HG03108 (cell line): Measurements from ENCODE around the gene UBA7.
"Not testable (repeated sequence)": the region's sequence is repeated elsewhere in the genome, so short reads cannot be mapped to it uniquely, and the experiment has no call there.

Source experiments
- ATAC-seq: cut with Tn5 transposase; IDR thresholded peaks from one replicate; pipeline ENCODE4 v1.9.1; 2021; ENCODE audit warnings: moderate library complexity; ENCODE audit not compliant: unreplicated experiment

Gene UBA7, protein sequence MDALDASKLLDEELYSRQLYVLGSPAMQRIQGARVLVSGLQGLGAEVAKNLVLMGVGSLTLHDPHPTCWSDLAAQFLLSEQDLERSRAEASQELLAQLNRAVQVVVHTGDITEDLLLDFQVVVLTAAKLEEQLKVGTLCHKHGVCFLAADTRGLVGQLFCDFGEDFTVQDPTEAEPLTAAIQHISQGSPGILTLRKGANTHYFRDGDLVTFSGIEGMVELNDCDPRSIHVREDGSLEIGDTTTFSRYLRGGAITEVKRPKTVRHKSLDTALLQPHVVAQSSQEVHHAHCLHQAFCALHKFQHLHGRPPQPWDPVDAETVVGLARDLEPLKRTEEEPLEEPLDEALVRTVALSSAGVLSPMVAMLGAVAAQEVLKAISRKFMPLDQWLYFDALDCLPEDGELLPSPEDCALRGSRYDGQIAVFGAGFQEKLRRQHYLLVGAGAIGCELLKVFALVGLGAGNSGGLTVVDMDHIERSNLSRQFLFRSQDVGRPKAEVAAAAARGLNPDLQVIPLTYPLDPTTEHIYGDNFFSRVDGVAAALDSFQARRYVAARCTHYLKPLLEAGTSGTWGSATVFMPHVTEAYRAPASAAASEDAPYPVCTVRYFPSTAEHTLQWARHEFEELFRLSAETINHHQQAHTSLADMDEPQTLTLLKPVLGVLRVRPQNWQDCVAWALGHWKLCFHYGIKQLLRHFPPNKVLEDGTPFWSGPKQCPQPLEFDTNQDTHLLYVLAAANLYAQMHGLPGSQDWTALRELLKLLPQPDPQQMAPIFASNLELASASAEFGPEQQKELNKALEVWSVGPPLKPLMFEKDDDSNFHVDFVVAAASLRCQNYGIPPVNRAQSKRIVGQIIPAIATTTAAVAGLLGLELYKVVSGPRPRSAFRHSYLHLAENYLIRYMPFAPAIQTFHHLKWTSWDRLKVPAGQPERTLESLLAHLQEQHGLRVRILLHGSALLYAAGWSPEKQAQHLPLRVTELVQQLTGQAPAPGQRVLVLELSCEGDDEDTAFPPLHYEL

DNA sequence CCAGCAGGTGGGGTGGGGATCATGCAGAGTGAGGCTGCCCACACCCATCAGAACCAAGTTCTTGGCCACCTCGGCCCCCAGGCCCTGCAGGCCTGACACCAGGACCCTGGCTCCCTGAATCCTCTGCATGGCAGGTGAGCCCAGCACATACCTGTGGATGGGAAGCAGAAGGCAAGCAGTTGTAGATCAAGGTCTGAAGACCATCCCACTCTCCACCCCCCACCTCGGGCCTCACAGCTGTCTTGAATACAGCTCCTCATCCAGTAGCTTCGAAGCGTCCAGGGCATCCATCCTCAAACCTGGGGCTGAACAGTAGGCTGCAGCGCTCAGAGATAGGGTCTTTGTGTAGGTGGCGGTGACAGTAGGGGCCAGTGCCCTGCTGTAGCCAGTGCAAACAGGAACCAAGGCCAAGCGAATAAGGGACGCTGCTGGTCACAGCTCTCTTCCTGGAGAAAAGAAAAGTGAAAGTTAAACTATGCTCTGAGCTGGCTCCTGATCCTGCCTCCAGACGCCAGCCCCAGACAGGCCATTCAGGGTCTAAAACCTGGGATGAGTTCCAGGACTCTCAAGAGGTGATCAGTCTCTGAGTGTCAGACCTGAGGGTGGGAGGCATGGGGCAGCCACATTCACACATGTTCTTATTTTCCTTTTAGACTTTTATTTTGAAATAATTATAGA, at the start of gene UBA7:
TSS of gene UBA7 (minus strand) at position 457 of the 678 bp plus-strand sequence. CDS start at position 291, 166 bp downstream.
- peak; percentile 88 for ATAC-seq

DNA sequence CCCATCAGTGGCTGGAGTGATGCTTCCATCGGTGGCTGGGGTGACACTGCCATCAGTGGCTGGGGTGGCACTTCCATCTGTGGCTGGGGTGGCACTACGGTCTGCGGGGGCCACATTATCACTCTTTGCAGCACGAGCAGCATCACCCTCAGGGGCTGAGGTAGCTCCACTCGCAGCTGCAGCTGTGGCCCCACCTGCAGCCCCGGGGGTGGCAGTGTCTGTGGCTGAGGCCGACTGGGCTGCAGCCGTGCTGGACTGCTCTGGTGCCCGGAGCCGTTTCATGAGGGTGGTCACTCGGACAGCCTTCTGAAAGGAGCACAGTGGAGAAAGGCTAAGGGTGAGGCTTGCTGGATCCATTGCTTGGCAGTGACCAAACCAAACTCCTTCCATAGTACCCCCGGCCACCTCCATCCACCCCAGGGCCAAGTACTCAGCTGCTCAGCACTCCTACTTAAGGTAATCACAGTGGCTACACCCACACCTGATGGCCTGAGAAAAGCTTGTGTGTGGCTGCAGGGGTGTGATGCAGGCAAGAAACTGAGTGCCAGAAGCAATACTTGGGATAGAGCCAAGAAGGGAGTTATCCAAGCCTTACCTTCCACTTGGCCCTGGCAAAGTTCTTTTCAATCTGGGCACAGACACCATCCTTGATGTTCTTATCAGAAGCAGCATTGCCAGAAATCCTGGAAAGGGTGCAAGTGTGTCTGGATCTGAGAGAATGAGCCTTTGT, 46.0 kb upstream of the UBA7 start:
- no peak for ATAC-seq

DNA sequence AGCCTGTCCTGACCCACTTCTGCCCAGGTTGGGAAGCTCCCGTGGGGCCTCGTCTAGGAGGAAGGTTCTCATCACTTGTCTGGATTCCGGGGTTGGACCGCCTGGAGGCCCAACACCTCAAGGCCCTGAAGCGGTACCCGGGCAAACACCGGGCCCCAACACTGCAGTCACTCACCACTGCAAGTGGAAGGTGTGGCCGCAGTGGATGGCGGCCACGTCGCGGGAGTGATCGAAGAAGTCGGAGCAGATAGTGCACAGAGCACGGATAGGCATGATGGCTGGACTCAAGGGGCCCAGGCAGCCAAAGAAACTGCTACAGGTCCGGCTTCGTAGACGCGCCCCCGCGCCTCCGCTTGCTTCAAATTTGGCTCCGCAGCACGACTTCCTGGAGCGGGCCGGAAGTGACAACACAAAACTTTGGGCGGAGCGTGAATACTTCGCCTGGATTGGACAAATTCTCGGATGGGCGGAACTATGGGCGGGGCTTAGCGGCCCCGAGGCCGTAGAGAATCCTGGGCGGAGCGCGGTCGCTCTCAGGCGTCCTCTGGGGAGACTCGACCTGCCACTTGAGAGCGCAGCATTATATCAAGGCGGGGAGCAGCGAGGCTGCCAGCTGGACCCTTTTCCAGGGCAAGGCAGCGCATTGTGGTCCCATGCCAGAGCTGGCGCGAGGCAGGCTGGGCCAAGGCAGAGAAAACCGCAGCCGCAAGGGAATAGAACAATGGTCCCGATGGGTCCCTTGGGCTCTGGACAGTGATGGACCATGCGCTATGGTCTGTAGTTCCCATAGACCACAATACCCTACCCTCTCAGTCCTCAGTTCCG, 42.6 kb upstream of the UBA7 start, which contains the start of gene TRAIP:
TSS of gene TRAIP (minus strand) at position 384 of the 825 bp plus-strand sequence. CDS start at position 273, 111 bp downstream.
- ATAC-seq: peak; percentile 98

DNA sequence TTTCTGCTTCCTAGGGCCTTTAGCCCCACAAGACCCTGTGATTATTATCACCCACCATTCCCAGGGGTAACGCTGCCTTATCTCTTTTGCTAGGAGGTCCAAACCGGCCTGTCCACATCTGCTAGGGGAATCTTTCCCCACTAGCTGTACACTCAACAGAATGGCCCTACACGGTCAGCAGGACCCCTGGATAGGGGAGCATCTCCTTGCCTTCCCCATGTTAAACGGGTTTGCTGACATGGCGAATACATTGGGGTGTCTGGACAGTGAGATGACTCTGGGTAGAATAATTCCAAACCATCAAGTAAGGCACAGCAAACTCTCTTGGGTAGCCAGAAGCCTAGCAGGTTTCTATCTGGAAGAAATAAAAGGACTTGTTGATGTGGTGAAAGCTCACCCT, 41.9 kb upstream of the UBA7 start:
- no peak for ATAC-seq

DNA sequence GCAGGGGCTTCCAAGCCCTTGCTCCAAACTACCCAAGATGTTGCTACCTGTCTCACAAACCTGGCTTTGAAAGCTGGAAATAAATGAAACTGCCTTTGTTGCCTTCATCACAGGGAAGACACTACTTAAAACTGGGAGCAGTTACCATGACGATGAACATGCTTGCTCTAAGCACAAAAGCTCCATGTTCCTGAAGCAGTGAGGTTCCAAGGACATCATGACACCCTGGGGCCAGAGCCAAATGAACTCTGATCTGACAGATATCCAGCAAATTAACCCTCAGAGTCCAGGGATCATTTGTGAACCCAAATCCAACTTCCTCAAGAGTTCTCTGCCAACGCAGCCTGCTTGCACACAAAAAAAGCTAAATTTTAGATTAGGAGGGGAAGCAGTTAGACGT, 31.9 kb upstream of the UBA7 start:
- no peak for ATAC-seq

DNA sequence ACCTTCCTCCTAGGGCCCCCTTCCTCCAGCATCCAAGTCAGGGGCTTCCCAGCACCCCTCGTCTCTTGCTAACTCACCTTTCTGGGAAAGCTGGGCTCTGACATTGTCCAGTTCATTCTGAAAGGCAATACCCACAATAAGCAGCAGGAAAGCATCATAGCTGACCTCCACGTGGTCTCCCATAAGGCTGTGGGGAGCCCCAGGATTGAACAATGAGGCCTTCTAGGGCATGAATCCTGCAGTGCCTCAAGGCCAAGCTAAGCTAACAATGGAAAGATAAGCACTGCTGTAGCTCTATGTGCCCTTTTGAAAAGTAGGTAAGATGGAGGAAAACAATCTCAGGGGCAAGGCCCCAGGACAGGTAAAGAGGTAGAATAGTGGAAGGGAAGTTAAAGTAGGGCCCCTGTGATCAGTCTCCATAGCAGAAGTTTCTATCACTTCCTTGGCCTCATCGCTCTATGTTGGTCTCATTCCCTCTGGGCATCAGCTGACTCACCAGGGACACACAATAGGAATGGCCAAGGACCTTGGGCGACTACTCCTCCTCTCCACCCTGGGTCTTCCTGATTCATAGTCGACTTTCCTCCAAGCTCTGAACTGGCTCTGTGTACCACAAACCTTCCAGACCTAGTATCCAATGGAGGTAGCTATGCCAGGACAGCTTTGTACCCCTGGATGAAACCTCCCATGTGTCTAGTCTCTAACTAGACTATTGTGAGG, 30.9 kb upstream of the UBA7 start:
- no peak for ATAC-seq

DNA sequence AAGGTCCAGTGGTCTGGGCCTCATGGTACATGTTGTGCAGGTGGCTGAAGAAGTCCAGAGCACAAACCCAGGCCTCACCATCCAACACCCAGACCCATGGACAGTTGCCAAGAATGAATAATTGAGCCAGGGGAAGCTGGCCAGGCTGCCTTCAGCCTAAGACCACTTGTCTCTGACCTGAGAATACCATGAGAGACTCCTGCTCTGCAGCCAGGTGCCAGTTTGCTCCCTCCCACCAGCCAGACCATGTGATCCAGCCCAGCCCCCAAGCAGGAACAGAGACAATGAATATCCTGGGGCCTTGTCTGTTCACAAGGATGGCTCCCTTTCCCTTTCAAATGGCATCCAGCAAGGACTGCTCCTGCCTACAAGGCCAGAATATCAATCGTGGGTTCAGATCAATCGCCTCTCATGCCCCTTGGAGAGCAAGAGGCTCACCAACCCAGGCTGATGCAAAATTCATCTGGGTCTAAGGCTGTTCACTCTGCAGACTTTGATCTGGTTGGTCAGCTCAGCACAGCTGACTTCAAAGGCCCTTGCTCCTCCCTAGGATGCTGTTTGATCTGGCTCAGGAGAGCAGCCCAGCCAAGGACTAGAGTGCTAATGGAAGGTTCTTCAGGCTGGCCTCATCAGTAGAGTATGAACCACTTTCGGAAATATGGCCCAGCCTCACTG, 29.2 kb upstream of the UBA7 start:
- ATAC-seq: no peak

DNA sequence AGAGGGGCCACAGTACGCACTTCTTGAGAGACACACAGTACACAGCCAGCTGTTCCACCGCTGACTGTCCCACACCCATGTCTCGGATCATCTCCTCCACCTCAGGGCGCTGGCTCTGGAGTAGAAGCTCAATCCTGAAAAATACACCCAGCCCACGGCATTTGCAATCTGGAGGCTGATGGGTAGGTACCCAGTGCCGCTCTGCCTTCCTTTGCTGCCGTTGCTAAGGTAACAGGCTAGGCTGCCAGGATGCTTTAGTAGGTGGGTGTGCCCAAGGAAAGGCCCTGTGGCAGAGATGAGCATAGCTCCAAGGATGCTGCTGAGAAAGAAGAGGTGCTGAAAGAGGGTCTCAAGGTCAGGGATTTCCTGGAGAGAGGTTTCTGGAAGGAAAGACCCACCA, 28.1 kb upstream of the UBA7 start:
- ATAC-seq: no peak

DNA sequence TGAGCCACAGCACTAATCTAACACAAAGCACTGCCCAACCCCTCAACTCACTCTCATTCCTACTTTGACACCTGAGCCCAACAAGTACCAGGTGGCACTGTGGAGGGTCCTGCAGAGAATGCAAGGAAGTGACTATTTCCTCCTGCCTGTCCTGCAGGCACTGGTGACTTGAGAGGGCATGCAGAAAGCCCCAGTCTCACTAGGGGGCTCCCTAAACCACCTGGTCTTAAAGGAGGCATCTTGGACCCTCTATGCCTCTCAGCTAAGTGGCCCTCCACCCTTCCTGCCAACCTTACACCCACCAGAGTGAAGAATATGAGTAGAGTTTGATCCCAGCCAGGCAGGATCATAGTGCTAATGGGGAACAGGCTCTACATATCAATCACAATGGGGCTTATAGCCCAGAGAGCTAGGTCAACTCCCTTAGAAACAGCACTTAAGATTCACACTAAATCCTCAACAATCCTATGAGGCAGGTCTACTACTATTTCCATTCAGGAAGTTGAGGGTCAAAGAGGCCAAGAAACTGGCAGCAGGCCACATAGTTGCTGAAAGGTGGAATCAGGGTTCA, 27.5 kb upstream of the UBA7 start:
- no peak for ATAC-seq

DNA sequence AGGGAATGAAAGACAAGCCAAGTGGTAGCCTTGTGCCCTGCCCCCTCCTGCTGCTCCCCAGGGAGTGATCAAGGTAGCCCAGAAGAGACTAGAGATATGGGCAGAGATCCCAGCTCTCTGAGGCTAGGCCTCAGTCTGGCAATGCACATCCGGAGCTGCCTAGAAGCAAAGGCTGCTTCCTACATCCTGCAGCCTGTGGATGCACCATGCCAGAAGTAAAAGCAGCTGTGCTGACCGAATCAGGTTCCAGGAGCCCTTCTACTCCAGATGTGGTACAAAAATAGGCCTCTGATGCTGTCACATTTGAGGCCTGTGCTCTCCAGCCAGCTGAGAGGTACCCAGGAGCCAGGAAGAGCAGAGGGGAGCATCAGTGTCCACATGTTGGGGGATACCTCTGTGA, 26.6 kb upstream of the UBA7 start:
- ATAC-seq: no peak

DNA sequence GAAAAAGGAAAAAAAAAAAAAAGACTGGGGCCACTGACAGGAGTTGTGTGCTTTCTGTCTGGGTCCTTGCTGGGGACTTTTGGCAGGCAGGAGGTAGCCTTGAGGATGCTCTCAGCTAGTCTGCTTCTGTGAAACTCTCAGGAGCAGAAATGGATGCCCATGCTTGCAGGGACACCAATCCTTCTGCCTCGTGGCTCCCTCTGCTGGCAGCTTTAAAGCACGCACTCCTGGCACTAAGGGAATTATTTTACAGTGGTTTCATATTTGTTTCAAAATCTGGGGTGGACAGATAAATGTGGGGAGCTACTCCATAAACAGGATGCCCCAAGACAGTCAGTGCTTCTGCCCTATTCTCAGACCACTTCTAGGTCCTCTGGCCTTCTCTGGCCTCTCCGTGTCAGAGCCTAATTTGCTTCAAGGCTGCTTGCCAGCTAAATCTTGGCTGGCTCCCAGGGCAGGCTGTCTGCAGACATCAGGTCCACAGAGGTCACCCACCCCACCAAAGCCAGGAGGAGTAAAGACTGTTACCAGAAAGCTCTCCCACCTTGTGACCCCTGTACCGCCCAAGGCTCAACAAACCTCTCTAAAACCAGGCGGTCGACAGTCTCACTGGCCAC, 25.5 kb upstream of the UBA7 start:
- no peak for ATAC-seq

DNA sequence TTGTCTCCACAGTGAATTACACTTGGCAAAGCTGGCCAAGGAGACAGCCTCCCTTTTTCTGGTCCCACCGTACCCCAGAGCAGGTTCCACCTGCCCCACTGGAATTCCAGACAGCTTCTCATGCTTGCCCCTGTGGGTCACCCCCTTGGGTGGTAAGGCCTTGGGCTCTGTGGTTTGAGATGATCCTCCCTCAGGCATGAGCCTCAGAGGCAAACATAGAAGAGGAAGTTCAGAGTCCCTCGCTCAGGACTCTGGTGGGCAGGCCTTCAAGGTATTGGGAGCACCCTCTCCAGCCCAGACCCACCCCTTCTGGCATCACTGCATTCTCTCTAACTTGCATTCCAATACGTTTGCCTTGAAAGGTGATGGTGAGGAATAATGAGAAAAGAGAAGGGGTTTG, 17.6 kb upstream of the UBA7 start:
- ATAC-seq: no peak

DNA sequence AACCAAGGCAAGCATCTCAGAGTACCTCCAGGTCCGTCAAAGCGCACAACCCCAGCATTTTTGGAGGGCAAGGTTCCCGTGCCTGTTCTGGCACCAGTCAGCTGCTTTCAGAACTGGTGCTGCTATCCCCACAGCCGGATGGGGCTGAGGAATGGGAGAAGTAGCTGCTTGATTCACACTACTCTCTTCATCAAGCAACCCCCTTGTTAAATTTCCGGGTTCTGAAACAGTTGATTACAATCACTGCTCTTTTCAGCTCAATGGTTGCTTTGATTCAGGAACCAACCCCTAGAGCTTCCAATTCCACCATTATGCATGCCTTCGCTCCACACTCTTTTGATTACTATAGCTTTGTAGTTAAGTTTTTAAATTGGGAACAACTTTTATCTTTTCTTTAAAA, 12.3 kb upstream of the UBA7 start:
- ATAC-seq: no peak

DNA sequence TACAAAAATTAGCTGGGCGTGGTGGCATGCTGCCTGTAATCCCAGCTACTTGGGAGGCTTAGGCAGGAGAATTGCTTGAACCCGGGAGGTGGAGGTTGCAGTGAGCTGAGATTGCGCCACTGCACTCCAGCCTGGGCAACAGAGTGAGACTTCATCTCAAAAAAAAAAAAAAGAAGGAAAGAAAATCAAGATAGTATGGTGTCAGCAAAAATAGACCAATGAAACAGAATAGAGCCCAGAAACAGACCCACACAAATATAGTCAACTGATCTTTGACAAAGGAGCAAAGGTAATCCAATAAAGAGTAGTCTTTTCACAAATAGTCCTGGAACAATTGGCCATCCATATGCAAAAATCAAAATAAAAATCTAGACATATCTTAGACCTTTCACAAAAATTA, 9.4 kb upstream of the UBA7 start:
- ATAC-seq: not testable (repeated sequence)

DNA sequence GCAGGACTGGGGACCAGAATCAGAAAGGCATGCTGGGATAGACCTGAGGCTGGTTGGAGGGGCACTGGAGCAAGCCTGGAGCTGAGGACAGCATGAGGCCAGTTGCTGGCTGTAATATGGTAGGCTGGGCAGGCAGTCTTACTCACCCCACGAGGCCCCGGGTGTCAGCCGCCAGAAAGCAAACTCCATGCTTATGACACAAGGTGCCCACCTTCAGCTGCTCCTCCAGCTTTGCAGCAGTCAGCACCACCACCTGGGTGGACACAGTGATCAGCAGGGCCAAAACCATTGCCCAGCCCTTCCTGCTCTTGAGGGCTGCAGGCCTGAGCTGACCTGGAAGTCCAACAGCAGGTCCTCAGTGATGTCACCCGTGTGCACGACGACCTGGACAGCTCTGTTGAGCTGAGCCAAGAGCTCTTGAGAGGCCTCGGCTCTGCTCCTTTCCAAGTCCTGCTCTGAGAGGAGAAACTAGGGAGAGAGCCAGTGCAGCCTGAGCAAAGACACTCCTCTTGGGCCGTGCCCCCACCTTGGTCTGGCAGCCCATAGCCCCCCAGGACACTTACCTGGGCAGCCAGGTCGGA, 747 bp downstream of the UBA7 start:
- ATAC-seq: no peak

DNA sequence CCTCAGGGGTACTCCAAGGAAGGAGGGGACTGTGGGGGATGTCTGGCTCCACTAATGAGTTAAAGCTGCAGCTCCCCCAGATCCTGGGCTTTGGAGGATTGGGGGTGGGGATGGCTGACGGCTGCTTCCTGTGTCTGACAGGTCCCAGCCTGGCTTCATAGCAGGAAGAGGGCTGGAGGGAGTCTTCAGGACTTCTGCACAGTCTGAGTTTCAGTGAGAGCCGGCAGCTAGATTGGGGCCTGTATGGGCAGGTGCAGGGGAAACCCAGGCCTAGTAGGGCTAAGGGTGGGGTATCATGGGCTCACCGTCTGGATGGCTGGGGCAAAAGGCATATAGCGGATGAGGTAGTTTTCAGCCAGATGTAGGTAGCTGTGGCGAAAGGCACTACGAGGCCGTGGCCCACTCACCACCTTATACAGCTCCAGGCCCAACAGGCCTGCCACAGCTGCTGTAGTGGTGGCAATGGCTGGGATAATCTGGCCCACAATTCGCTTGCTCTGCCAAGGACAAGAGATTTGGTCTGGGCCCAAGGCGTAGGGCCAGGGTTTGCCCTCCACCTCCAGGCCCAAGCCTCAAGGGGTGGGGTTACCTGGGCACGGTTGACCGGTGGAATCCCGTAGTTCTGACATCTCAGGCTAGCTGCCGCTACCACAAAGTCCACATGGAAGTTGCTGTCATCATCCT, 6.2 kb downstream of the UBA7 start:
- ATAC-seq: no peak

DNA sequence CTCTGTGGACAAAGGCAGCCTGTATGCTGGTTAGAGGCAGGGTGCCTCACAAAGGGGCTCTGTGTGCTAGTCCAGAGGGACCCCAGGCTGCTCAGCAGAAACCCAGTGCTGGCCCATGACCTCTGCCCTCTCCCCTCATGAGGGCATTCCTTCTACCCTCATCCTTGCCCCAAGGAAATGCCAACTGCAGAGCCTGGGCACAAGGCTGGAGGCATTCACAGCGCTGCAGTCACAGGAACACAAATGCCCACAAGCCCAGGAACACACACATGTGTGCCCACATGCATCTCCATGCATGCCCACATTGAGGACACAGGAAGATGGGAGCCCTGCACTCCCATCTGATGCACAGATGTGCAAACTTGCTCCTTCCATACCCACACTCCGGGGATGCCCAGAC, 6.9 kb downstream of the UBA7 start:
- no peak for ATAC-seq
